ENCODE measurements around the gene CYP2W1. TPM values are rescaled to one million over a fixed set of nuclear protein-coding genes. Genes with fewer than 3 reads are reported as not detected.

Gene CYP2W1
- total RNA-seq, 2 donors from 2014 or later: 3.1 to 4.0 TPM

- TF ChIP-seq, protein P1, sequence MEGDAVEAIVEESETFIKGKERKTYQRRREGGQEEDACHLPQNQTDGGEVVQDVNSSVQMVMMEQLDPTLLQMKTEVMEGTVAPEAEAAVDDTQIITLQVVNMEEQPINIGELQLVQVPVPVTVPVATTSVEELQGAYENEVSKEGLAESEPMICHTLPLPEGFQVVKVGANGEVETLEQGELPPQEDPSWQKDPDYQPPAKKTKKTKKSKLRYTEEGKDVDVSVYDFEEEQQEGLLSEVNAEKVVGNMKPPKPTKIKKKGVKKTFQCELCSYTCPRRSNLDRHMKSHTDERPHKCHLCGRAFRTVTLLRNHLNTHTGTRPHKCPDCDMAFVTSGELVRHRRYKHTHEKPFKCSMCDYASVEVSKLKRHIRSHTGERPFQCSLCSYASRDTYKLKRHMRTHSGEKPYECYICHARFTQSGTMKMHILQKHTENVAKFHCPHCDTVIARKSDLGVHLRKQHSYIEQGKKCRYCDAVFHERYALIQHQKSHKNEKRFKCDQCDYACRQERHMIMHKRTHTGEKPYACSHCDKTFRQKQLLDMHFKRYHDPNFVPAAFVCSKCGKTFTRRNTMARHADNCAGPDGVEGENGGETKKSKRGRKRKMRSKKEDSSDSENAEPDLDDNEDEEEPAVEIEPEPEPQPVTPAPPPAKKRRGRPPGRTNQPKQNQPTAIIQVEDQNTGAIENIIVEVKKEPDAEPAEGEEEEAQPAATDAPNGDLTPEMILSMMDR (IDR thresholded peaks at IDR 0.05): no peak
- TF ChIP-seq POLR2AphosphoS5 (IDR thresholded peaks at IDR 0.05) (no peak), POLR2A (IDR thresholded peaks at IDR 0.05) (no peak)
- intact Hi-C loops (cut with DNase I): no loop called here
- Histone ChIP-seq H3K9me3 (no peaks in the 10 kb centered on the region), H3K4me1 (replicated peaks) (peaks cover 4% of the 10 kb centered on the region), H3K27ac (no peak overlapping the region), H3K4me3 (no peak overlapping the region), H3K36me3 (no peaks in the 10 kb centered on the region), H3K27me3 (replicated peaks; ENCODE audit: insufficient read depth) (no peaks in the 10 kb centered on the region)
- 53% methylated on average over 11 of the region's 11 CpGs for WGBS
- no peak for DNase-seq (ENCODE audit: low spot score)
Observed at GRCh38 chr7:1013581-1013980, 30.6 kb downstream of the CYP2W1 start.

DNA sequence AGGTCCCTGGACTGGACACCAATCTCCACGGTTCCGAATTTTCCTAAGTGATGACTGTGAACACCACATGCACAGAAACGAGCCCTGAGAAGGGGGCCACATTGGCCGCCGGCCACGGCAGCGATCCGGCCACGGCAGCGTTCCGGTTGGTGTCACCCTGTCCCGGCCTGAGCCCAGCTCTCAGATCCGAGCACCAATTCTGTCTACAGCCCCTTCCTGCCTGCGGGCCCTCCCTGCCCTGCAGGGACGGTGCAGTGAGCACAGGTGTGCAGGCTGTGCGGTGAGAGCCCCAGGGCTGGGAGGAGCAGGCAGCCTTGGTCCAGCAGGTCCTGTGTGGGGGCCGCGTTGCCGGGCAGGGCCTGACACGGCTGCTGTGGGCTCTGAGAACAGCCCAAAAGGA, 31.7 kb downstream of the CYP2W1 start:
- Histone ChIP-seq H3K4me1 (replicated peaks) (peaks cover 4% of the 10 kb centered on the region), H3K27ac (no peak overlapping the region), H3K4me3 (no peak overlapping the region), H3K9me3 (no peaks in the 10 kb centered on the region), H3K27me3 (replicated peaks; ENCODE audit: insufficient read depth) (no peaks in the 10 kb centered on the region), H3K36me3 (no peaks in the 10 kb centered on the region)
- intact Hi-C loops (cut with DNase I): no loop called here
- no peak for DNase-seq (ENCODE audit: low spot score)
- WGBS: 91% methylated on average over 18 of the region's 20 CpGs
- TF ChIP-seq POLR2AphosphoS5 (IDR thresholded peaks at IDR 0.05) (no peak), POLR2A (IDR thresholded peaks at IDR 0.05) (no peak)
- TF ChIP-seq, protein P1 (IDR thresholded peaks at IDR 0.05): no peak

DNA sequence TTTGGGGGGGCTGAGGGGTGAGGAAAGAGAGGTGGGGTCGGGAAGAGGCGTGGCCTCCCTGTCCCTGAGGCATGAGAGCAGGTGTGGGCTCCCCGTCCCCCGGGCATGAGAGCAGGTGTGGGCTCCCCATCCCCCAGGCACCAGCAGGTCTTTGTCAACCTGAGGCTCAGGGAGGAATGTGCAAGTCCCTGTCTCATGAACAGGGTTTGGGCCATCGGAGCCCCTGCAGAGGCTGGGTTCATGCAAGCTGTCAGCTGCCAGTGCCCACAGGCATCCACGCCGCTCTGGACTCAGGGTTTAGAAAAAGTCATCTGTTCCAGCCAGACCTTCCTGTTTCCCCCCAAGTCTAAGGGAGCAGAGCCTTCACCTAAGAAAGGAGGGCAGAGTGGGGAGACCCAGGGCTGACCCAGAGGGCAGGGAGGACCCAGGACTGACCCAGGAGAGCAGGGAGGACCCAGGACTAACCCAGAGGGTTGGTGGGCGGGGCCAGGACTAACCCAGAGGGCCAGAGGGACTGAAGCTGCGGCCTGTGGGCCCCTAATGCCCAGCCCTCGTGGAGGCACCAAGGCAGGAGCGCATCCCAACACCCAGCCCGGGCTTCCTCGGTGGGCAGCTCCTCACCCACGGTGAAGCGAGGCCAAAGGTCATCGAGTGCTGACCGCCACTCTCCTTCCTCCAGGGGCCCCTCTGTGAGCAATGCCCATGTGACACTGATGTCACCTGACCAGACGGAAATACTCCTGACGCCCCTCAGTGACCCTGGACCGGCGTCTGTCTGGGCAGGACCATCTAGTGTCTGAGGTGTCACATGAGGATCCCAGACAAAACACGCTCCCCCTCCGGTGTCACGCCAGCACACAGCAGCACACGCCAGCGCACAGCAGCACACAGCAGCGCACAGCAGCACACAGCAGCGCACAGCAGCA, 32.5 kb downstream of the CYP2W1 start:
- no peaks in the 10 kb centered on the region for H3K36me3 ChIP-seq
- no peak for TF ChIP-seq POLR2AphosphoS5 (IDR thresholded peaks at IDR 0.05)
- TF ChIP-seq, protein P1 (IDR thresholded peaks at IDR 0.05): no peak
- no peak for TF ChIP-seq POLR2A (IDR thresholded peaks at IDR 0.05)
- H3K27me3 ChIP-seq (replicated peaks; ENCODE audit: insufficient read depth): no peaks in the 10 kb centered on the region
- no peak overlapping the region for H3K27ac ChIP-seq
- WGBS: 75% methylated on average over 18 of the region's 28 CpGs
- H3K9me3 ChIP-seq: no peaks in the 10 kb centered on the region
- intact Hi-C loops (cut with DNase I): no loop called here
- H3K4me1 ChIP-seq (replicated peaks): peaks cover 4% of the 10 kb centered on the region
- H3K4me3 ChIP-seq: no peak overlapping the region
- no peak for DNase-seq (ENCODE audit: low spot score)

DNA sequence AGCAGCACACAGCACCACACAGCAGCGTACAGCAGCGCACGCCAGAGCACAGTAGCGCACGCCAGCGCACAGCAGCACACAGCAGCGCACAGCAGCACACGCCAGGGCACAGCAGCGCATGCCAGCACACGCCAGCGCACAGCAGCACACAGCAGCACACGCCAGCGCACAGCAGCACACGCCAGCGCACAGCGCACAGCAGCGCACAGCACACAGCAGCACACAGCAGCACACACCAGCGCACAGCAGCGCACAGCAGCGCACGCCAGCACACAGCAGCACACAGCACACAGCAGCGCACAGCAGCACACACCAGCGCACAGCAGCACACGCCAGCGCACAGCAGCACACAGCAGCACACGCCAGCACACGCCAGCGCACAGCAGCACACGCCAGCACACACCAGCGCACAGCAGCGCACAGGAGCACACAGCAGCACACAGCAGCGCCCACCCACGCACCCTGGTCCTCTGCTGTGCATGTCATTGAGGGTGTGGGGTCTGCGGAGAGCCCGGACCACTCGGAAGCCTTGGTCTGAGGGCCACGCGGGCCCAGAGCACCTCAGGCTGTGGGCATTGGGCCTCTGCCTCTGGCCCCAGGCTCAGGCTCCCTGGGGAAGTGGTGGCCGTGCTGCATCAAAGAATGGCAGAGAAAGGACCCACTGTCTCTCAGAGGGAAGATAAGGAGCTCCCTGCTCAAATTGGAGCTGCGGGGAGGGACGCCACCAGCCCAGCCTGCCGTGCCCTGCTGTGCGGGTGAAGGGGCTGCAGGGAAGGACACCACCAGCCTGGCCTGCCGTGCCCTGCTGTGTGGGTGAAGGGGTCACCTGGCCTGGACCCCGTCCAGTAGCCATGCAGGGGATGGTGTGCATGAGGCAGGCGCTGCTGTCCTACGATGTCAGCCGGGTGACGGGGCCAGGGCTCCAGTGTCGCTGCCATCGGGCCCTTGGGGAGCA, 33.9 kb downstream of the CYP2W1 start:
- WGBS: 92% methylated on average over 36 of the region's 51 CpGs

More for the DNA sequence above, 33.9 kb downstream of the CYP2W1 start:
- H3K4me1 ChIP-seq (replicated peaks): peaks cover 4% of the 10 kb centered on the region
- H3K4me3 ChIP-seq: no peak overlapping the region
- intact Hi-C loops (cut with DNase I): no loop called here
- no peaks in the 10 kb centered on the region for H3K36me3 ChIP-seq
- TF ChIP-seq, protein P1 (IDR thresholded peaks at IDR 0.05): no peak
- TF ChIP-seq POLR2AphosphoS5 (IDR thresholded peaks at IDR 0.05): no peak
- no peak for TF ChIP-seq POLR2A (IDR thresholded peaks at IDR 0.05)
- DNase-seq (ENCODE audit: low spot score): no peak
- no peaks in the 10 kb centered on the region for H3K9me3 ChIP-seq
- H3K27ac ChIP-seq: no peak overlapping the region
- H3K27me3 ChIP-seq (replicated peaks; ENCODE audit: insufficient read depth): no peaks in the 10 kb centered on the region

All from prostate gland (tissue), 2 donors.